ENCODE results near the gene NEMP2. TPM values are rescaled to one million over a fixed set of nuclear protein-coding genes. Genes with fewer than 3 reads are reported as not detected.

The NEMP2 gene
- total and polyA plus RNA-seq, 2 of the 8 experiments (the other 6 are each of a cell fraction or from before 2014, with no cell fraction given) = 3.1 to 5.3 TPM

DNA sequence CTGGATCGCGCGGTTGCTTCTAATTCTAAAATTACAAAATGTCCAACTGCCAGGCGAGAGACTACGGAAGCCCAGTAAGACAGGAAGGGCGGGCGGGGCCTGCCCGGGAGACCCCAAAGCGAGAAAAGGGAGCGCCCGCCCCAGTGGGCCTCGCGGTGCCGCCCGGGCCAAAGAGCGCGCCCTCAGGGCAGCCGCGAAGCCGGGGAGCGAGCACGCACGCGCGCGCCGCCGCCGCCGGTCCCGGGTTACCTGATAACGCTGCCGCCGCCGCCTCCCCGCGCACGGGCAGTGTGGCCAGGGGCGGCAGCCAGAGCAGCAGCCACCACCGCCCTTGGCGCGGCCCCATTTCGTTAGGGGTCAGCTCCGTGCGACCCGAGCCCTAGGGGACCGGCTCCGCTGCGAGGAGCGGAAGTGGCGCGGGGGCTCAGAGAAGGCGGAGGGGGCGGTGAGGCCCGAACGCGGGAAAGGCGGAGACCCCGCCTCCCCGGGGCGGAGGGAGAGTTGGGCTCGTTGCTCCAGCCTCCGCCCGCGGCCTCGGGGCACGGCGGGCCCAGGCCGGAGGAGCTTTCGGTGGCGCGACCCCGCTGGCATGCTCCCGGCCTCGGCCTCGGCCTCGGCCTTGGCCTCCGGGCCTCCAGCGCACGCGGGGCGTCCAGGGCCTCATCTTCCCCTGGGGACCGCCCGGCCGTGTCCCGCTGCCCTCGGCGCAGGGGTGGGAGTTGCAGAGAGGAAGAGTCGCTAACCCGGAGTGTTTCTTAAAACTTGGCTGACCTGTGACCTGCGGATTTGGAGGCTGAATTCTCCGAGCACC, at the start of gene NEMP2 (continued):
- TF ChIP-seq SIRT6 (IDR thresholded peaks at IDR 0.05; ENCODE audit: low read length) (no peak), TCF12 (IDR thresholded peaks at IDR 0.05; ENCODE audit: low read depth, low read length) (no peak), RBBP5 (IDR thresholded peaks at IDR 0.05; ENCODE audit: borderline replicate concordance, low read depth, low read length) (peak; percentile 89; the same call in 1 of the 2 replicates), YY1 (IDR thresholded peaks at IDR 0.05; ENCODE audit: low read depth, low read length) (no peak), TAF7 (optimal IDR thresholded peaks at IDR 0.05; ENCODE audit: borderline replicate concordance, low read depth, low read length) (peak; percentile 69), SIX5 (IDR thresholded peaks at IDR 0.05; ENCODE audit: low read depth, low read length) (no peak), CHD2 (IDR thresholded peaks at IDR 0.05; ENCODE audit: low read length) (0 out of 2 replicates have a peak, but pooled peaks have one; percentile 8), CREB1 (IDR thresholded peaks at IDR 0.05) (no peak), EP300 (IDR thresholded peaks at IDR 0.05; ENCODE audit: borderline replicate concordance in 1 of 2, low read depth in 2 of 2, low read length in 2 of 2) (no peak), SP4 (IDR thresholded peaks at IDR 0.05; ENCODE audit: low read length) (no peak), SIN3A (conservative IDR thresholded peaks at IDR 0.05 in 1 of 2, IDR thresholded peaks at IDR 0.05 in 1 of 2; ENCODE audit: low read depth in 1 of 2, low read length in 2 of 2) (0 out of 4 replicates have a peak, but pooled peaks of 1 of the 2 experiments have one; percentile 32), CBX5 (IDR thresholded peaks at IDR 0.05; ENCODE audit: low read depth, low read length) (no peak), HDAC6 (IDR thresholded peaks at IDR 0.05; ENCODE audit: low read depth, low read length) (no peak), TEAD4 (IDR thresholded peaks at IDR 0.05; ENCODE audit: low read depth, low read length) (no peak), TBP (IDR thresholded peaks at IDR 0.05; ENCODE audit: low read depth, low read length) (peak; percentile 63; the same call in 1 of the 2 replicates), FOSL1 (IDR thresholded peaks at IDR 0.05; ENCODE audit: insufficient read depth, low read depth, low read length) (no peak), RAD21 (IDR thresholded peaks at IDR 0.05 in 1 of 2, conservative IDR thresholded peaks at IDR 0.05 in 1 of 2; ENCODE audit: low read depth in 2 of 2, low read length in 2 of 2) (peak; percentile 0 to 7; a peak in 1 of 4 replicates), GTF2F1 (IDR thresholded peaks at IDR 0.05; ENCODE audit: borderline replicate concordance, low read depth, low read length) (no peak), MAFK (IDR thresholded peaks at IDR 0.05; ENCODE audit: low read depth, low read length) (no peak), ZNF274 (IDR thresholded peaks at IDR 0.05; ENCODE audit: borderline replicate concordance, extremely low read depth, low read length) (no peak), KDM5A (IDR thresholded peaks at IDR 0.05; ENCODE audit: low read length) (no peak)
- TF ChIP-seq, protein P1, sequence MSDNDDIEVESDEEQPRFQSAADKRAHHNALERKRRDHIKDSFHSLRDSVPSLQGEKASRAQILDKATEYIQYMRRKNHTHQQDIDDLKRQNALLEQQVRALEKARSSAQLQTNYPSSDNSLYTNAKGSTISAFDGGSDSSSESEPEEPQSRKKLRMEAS (IDR thresholded peaks at IDR 0.05) = no peak; the same call in none of the 2 replicates
- TF ChIP-seq, protein P2, sequence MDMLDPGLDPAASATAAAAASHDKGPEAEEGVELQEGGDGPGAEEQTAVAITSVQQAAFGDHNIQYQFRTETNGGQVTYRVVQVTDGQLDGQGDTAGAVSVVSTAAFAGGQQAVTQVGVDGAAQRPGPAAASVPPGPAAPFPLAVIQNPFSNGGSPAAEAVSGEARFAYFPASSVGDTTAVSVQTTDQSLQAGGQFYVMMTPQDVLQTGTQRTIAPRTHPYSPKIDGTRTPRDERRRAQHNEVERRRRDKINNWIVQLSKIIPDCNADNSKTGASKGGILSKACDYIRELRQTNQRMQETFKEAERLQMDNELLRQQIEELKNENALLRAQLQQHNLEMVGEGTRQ (IDR thresholded peaks at IDR 0.05; ENCODE audit: low read length) = no peak

Data from H1 (cell line).